HG02571 (cell line): ENCODE data around the gene FOXO3B.
"Not testable (repeated sequence)": the region's sequence is repeated elsewhere in the genome, so short reads cannot be mapped to it uniquely, and the experiment has no call there.

Experiments
- ATAC-seq: cut with Tn5 transposase; IDR thresholded peaks from one replicate; pipeline ENCODE4 v1.9.1; 2021; ENCODE audit warnings: mild to moderate bottlenecking, moderate library complexity; ENCODE audit not compliant: unreplicated experiment

Gene FOXO3B

GRCh38 chr17:18681767-18682571 is at the start of gene FOXO3B:
TSS of gene FOXO3B (minus strand) at chr17:18682314. CDS start at chr17:18681651, 663 bp downstream.
- ATAC-seq = peak; percentile 81

GRCh38 chr17:18723509-18723908 is 41.4 kb upstream of the FOXO3B start:
- ATAC-seq = not testable (repeated sequence)

- ATAC-seq = not testable (repeated sequence)
Observed at GRCh38 chr17:18722612-18723011, 40.5 kb upstream of the FOXO3B start.

GRCh38 chr17:18721775-18722547 is 39.8 kb upstream of the FOXO3B start:
- ATAC-seq = not testable (repeated sequence)

DNA sequence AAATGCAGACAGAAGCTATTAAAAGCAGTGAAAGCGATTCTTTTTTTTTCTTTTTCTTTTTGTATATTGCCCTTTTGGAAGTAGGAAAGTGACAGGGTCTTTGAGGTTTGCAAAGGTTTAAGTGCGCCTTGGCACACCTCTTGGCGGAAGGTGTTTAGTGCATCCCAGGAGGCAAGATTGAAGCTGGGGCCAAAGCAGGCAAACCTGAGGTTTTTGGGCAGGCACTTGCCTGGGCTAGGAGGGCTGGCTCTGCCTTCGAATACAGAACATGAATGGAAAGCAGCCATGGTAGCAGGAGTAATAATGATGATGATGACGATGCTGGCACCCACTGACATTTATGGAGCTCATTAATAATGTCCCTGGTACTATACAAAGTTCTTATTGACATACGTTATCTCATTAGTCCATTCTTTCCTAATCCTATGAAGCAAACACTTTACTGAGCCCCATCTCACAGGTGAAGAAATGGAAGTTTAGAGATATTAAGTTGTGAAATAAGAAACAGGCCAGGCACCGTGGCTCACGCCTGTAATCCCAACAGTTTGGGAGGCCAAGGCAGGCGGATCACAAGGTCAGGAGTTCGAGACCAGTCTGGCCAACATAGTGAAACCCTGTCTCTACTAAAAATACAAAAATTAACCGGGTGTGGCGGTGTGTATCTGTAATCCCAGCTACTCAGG is 37.5 kb upstream of the FOXO3B start:
- not testable (repeated sequence) for ATAC-seq

GRCh38 chr17:18718643-18719427 is 36.7 kb upstream of the FOXO3B start:
- ATAC-seq = not testable (repeated sequence)

DNA sequence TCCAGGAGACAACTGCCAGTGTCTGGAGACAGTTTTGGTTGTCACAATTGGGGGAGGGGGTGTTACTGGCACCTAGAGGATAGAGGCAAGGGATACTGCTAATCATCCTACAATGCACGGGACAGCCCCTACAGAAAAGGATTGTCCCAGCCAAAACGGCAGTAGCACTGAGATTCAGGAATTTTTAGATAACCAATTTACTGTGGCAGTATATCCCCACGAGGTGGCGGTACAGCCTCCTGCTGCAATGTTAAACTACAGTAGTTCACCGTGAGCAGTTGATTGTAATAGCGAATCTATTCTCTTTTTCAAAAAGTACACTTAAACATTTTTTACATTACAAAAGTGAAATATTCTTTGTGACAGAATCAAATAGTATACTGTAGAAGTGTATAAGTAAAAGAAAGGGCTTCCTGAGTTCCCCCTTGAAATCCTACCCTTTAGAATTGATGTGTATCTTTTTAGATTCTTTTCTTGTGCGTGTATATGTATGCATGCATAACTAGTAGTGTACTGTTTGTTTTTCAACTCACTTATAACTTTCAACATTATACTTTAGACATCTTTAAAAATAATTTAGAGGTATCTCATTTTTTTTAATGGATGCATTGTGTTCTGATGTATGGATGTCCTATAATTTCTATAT is 30.4 kb upstream of the FOXO3B start:
- not testable (repeated sequence) for ATAC-seq

- ATAC-seq = not testable (repeated sequence)
Observed at GRCh38 chr17:18708215-18708614, 26.1 kb upstream of the FOXO3B start.

DNA sequence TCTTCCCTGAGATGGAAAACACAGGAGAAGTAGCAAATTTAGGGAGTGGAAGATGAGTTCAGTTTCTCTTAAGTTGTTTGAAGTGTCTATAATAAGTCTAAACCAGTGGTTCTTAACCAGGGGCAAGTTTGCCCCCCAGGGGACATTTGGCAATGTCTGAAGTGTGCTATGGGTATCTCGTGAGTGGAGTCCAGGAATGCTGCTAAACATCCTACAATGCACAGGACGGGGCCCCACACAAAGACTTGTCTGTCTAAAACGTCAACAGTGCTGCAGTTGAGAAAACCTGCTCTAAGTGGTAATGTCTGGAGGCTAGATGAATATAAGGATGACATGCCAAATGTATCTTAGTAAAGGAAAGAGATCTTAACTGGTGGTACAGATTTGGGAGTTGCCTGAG is 23.8 kb upstream of the FOXO3B start:
- not testable (repeated sequence) for ATAC-seq

DNA sequence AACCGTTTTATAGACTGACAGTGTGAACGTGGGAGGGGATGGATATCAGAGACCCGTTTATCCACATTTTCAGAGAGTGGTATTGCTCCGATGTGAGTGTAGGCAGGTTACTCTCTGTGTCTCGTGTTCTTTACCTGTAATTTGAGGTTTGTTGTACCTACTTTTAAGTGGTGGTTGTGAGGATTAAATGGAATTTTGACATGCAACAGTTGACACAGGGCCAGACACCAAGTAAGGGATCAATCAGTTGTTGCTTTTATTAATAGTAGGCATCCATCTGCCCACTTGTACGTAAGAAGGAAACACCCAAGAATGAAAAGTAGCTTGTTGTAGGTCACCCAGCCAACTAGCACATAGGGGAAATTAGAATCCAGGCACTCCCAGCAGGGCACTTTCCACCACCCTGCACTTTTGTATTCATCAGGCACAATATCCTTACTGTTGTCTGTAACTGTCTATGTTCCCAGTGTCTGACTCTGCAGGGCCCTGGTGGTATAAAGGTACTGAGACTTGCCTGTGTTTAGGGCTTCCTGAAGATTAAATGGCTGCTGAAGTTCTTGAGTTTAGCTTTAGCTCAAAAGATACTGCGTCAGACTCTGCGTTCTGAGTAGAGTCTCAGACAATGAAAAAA is 16.5 kb upstream of the FOXO3B start:
- not testable (repeated sequence) for ATAC-seq

- ATAC-seq = not testable (repeated sequence)
Observed at GRCh38 chr17:18695143-18695542, 13.0 kb upstream of the FOXO3B start.

DNA sequence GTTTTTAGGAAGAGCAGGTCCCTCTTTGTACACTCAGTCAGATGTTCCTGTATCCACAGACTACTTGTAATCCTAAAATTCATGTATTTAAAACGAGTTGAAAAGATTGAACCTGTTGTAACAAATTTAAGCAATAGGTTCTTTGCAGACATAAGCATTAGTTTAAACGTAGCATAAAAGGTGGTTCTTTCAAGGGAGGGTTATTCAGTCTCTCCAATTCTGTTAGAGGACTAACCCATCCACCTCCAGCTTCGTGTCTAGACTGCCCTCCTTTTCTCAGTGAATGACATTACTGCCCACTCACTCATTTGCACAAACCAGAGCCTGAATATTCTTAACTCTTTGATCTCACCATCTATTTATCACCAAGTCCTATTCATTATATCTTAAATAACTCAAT is 554 bp upstream of the FOXO3B start:
- not testable (repeated sequence) for ATAC-seq

- not testable (repeated sequence) for ATAC-seq
Observed at GRCh38 chr17:18677381-18677780, 4.7 kb downstream of the FOXO3B start.

- ATAC-seq = not testable (repeated sequence)
Observed at GRCh38 chr17:18676928-18677327, 5.2 kb downstream of the FOXO3B start.

GRCh38 chr17:18672395-18673227 is 9.5 kb downstream of the FOXO3B start:
- not testable (repeated sequence) for ATAC-seq

DNA sequence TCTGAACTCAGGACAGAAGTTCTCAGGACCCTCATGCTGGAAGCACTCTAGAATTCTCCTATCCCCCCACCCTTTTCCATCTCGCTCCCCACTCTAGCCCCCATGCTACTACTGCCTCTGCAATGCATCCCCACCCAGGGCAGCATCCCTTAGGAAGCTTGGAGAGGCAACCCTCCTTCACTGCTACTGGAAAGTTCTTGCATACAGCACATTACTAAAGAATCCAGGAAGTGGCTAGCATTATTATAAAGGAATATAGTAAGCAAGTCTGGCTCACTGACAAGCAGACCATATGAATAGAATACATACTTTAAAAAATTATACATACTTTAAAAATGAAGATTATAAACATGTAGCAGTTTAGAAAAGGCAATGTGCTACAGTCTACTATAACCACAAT is 13.5 kb downstream of the FOXO3B start:
- not testable (repeated sequence) for ATAC-seq

GRCh38 chr17:18667535-18667934 is 14.6 kb downstream of the FOXO3B start:
- ATAC-seq = not testable (repeated sequence)

DNA sequence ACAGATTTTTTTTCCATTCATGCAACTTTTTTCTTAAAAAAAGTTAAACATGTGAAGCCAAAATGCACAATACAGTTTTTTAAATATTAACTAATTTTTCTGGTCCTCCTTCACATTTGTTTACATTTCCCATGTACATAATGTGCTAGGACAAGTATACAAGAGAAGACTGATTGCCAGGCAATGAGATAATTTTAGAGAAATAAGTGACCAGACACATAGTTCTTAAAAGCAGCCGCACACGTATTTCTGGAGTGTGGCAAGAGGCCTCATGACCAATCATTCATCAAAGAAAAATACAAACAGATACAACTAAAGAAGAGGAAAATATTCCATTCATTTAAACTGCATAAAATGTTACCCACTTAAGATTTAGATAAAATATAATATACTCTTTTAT is 15.8 kb downstream of the FOXO3B start:
- not testable (repeated sequence) for ATAC-seq
